GM21786 (cell line): ENCODE results near the gene CDC42BPB.

Source experiments
- ATAC-seq: cut with Tn5 transposase; IDR thresholded peaks from one replicate; pipeline ENCODE4 v1.9.1; 2021; ENCODE audit not compliant: unreplicated experiment

CDC42BPB gene

DNA sequence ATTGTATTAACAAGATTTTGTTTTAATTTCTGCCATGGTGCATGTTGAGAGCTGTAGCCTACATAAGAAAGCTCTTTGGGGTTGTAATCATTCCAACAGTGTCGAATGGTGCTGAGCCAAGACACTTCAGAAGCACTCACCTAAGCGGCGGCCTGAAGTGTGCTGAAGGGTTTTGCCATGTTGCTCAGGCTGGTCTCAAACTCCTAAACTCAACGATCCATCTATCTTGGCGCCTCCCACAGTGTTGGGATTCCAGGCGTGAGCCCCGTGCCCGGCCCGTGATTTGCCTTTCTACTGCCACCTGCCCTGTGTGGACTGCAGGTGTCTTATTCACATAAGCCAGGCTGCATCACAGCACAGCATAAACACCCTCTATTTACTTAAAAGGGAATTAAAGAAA is 86.0 kb downstream of the CDC42BPB start:
- no peak for ATAC-seq

DNA sequence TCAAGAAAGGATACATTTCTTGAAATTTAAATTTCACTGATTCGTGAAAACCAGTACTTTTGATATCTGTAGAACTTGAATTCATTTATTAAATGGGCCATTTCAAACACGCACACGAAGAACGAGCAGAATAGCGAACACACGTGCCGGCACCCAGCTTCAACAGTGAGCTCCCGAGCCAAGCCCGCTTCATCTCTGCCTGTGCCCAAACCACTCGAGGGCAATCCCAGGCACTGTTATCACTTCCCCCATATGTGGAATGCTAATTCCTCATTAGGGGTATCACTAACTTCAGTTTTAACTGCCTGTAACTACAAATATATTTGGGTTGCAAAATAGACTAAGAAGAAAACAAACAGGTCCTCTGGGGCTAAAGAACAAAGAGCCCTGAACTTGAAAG is 86.9 kb downstream of the CDC42BPB start:
- ATAC-seq: no peak

DNA sequence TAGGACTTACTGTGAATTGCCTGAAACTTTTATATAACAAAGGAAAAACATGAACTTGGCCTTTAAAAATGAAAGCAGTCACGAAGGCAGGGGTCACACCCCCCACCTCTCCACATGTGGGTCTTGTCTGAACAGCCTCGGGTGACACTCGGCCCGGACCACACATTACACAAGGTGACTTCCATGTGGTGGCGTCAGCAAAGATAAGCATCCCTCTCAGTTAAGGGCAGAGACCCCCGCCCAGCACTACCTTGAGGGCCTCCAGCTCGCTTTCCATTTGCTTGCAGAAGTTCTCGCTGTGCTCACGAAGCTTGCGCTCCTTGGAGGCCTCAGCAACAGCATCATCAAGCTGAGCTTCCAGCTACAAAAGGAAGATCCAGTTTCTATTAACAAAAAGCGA is 87.4 kb downstream of the CDC42BPB start:
- no peak for ATAC-seq

DNA sequence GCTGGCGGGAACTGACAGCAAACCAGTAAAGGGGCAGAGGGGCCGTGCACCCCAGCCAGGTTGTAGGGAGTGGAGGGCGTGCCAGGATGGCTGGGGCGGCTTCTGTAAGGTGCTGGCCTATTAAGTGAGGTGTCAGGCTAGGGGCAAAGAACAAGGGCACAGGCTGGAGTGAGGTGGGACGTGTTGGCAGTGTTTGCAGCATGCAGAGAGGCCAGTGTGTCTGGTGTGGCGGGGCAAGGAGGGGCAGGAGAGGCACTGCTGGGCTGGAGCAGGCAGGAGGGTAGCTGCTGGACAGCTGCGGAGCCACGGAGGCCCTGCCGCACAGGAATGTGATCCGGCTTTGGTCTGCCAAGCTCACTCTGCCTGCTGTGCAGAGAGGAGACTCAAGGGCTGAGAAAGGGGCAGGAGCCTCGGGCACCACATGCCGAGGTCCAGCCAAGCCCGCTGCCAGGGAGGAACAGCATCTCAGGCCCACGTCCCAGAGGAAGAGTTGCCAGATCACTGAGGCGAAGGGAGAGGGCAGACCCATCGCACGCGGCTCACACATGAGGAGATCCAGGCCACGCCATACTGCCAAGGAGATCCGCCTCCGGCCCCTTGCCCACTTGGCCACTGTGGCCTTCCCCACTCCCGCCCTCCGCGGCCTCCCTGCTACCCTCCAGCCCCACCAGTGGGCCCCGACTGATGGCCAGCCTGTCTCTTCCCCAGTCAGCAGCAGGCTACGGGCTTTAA is 88.1 kb downstream of the CDC42BPB start:
- no peak for ATAC-seq

DNA sequence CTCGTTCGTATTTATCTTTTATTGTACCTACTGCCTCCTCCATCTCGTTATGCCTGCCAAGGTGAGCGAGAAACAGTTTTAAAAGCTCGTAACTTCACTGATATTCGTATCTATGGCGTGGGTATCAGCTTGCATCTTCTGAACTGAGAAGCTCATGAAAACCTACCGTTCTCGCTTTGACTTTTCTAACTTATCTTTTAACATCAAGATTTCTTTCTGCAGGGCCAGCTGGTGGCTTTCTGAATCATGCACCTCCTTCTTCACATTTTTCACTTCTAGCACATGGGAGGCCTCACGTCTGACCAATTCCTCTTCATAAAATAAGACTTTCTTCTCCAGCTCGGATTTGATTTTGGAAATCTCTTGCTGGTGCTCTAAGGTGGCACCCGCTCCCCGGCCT is 89.0 kb downstream of the CDC42BPB start:
- ATAC-seq: no peak

DNA sequence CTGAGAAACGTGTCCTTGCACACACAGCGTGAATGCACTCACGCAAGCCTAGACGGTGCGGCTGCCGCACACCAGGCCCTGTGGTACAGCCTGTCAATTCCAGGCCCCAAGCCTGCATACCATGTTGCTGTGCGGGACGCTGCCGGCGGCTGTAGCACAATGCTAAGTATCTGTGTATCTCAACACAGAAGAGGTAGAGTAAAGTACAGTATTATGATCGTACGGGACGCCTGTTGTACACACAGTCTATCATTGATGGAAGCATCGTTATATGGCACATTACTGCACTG is 89.9 kb downstream of the CDC42BPB start:
- no peak for ATAC-seq

DNA sequence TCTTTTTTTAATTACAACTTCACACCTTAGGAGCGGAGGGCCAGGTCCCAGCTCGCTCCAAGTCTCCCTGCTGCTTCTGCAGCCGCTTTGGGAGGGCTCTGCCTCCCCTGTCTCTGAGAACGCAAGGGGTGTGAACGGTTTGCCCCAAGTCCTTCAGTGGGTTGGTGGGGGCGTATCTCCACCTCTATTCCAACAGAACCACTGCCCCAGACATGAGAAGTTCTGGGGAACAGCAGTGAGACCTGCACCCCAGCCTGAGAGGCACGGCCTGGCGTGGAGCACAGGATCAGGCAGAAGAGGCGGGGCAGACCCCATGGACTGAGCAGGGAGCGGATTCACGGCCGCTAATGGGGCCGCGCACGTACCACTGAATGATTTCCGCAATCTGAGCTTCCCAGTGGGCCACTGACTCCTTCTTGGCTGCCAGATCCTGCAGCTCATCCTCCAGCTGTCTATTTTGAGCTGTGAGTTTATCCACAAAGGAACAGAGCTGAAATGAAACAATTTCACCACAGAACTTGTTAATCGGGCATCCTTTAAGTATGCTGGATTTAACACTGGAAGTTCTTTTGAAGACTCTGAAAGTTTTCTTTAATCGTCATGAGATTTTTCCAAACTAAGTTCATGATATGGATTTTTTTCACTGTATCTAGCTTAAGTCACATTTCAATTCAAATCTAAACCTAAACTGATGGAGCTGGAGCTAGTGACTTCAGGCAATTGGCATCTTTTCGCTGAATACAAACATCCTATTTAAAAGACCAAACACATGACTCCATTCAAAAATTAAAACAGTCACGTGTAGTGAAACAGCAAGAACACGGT is 90.5 kb downstream of the CDC42BPB start:
- no peak for ATAC-seq

DNA sequence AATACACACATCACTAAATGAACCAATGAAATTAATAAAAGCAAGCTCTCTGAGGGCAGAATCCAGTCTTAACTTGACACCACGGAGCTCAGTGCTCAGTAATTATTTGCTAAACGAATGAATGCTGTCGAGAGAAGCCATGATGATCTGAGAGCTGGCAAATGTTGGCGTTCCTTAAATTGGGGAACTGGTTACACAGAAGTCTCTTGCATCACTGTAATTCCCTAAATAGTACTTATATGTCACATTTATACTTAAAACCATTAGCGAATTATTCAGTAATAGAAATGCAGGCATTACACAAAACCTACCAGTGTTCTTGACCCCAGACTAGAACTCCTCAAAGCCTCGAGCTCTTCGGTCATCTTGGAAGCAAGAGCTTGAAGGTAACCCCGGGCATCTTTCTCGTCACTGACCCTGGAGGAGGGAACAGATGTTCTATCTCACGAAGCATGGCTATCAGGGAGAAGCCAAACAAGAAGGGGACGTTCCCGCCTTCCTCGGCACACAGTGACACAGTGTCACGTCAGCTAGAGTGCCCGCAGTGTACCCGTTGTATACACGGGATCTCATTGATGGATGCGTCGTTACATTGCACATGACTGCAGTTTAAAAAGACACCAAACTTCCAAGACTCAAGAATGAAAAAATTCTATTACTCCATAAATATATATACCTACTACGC is 91.2 kb downstream of the CDC42BPB start:
- no peak for ATAC-seq

DNA sequence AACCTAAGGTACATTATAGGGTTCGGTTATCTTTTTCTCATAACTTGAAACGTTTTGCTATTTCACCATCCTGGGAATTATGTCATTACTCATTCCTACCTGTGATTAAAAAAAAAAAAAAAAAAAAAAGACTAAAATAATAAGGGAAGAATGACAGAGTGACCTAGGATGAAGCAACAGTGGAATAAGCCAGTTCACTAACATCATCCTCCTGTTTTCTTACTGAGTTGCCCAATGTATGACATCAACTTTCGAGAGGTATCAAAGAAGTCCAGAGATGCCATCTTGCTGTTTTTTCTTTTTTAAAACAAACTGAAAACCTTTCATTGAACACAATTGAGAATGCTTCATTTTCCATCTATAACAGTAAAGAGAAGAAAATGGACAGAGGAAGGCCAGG is 92.1 kb downstream of the CDC42BPB start:
- ATAC-seq: no peak

DNA sequence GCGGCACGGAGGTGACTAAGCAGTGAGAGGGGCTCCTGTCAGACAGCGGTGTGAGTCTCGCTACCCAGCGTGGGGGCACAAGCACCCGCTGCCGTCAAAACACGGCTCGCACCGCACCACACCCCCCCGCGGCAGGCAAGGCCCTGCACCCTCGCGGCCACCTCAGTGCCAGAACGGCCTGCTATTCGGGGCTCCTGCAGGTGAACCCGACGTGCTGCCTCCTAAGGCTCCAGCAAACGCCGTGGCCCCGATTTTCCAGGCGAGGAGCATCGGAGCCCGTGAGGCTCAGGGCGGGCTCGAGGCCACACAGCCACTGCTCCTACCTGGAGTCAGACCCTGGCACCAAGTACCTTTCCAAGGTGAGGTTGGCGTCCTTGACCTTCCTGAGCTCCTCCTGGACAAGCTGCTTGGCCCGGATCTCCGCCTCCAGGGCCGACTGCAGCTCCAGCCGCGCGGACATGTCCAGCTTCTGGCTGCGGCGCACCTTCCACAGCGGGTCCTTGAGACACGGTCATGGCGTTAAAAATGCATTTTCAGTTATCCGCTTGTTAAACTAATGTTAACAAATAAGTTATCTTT is 93.1 kb downstream of the CDC42BPB start:
- no peak for ATAC-seq

DNA sequence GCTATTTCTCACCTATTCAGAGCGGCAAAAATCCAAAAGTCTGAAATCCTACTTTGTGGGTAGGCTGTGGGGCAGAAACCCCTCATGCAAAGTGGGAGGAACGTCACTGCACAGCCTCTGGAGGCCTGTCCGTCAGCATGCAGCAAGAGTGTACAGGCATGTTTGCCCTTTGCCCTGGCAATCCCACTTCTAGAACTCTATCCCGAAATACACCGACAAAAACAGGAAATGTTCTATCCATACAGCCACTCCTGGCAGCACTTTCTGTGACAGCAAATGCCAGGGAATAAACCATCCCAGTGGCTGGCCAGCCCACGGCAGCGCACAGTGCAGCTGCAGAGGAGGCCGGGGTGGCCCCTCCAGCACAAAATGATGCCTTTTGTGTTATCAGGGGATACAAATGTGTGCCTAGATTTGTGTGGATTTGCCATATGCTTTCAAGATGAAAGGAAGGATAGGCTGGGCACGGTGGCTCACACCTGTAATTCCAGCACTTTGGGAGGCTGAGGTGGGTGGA is 95.2 kb downstream of the CDC42BPB start:
- ATAC-seq: no peak

DNA sequence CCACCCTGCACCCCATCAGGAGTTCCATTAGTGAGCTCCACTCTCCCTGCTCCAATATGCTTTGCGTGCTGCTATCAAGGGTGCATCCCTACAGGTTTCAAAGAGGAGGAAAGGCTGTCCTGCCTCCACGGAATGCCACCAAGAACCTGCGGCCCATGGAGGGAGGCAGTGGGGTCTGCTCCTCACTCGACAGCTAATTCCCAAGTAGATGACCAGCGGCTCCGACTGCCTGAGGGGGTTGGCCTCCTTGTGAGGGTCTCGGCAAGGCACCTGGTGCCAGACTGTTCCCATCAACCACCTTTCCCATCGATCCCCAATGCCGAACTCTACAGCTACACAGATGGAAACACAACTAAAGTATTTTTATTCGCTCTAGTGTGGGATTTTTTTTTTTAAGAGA is 98.9 kb downstream of the CDC42BPB start:
- no peak for ATAC-seq

DNA sequence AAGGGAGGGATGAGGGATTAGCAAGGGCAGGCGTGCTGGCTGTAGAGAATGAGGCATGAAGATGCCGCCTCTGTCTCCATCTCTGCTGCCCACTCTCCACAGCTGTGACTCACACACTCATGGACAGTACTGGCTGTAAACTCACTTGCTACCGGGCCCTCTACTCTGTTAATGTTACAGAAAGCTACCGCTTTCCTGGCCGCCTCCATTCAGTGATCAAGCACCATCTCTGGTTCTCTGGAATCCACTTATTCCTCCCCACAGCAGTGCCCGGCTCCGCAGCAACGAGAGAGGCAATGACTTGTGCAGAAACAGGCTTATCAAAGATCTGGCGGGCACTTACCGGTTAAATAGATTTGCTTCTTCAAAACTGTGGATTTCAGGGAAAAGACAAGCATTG is 100.1 kb downstream of the CDC42BPB start:
- ATAC-seq: no peak

DNA sequence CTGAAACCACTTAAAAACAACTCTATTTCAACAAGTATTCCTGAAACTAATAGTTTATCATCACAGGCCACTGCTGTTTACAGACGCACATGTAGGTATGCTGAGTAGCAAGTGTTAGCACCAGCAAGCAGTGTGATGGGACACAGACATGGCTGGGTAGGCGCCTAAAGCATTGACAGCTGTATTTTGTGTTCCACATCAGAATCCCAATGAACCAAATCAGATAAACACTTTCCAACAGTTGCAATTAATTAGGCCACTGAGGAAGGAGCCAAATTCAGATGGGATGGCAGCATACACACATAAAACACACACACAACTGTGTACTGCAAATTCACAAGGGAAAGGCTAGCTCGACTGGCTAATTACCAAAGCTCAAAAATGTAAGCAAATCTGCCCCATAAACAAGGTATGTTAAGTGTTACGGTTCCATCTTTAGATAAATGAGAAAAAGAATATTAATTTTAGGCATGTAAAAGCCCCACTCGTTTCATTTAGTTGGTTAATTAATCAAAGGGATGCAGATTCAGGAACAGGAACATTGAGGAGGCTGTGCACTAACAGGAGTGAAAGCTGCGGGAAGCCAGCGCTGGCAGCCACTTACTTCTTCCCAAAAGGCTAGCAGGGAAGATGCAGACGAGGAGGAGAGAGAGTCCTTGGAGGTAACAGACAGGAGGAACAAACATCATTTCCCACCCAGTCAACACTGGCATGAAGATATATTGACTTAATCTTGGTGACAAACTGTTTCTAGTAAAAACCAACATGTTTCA is 101.5 kb downstream of the CDC42BPB start:
- ATAC-seq: no peak

DNA sequence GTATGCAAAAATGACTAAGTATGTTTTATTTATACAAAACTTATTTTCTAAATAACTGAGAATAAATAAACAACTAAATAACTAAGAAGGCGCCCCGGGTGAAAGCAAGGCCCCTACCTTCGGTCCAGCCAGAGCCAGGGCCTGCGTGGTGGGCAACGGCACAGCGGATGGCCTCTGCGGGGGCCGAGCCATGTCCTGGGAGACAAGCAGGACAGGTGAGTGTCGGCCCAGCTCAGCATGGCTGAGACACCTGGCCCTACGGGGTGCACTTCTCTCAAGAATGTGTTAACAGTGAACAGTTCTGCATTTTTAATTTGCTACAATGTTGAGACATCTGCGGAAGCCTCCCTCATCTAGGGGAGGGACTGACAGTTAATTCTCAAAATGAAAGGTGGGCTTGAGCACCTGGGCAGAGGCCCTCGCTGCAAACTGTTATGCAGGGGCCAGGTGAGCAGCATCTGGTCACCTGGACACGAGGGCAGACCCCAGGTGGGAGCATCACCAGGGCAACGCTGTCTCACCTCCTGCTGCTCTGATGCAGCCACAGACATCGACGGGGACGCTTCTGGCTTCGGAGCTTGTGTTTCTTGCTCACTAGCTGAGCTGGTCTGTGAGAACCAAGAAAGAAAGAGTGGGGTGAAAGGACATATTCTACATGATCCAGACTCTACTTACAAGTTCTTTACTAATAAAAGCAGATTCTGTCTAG is 103.1 kb downstream of the CDC42BPB start:
- no peak for ATAC-seq

DNA sequence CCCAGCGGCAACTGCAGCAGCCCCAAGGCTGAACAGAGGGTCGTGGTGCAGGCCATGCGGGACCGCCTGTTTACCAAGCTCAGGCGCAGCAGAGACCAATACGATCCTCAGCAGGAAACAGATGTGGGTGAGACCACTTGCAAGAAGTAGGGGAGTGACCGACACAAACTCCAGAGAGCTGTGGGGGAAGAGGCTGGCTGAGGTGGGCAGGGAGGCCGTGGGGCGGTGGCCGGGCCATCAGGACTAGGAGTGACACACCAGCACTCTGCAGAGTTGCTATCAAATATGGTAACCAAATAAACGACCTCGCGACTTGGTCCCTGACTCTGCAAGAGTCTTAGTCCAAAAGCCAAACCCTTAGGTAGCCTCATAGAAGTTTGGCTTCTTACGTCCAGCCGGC is 104.2 kb downstream of the CDC42BPB start:
- no peak for ATAC-seq

DNA sequence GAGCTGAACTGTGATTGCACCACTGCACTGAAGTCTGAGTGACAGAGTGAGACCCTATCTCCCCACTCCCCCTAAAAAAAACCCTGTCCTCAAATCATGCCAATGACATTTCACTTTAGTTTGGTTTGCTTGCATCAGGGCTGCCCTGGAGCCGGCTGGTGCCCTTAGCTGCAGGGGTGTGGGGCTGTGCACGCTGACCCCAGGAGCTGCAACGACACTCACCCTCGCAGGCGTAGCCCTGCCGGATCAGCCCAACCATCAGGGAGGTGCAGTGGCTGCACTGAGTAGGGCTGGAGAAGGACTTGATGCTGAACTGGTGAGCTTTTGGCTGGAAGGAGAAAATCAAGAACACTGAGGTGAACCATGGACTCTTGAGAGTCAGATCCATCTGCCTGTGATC is 105.1 kb downstream of the CDC42BPB start:
- no peak for ATAC-seq

DNA sequence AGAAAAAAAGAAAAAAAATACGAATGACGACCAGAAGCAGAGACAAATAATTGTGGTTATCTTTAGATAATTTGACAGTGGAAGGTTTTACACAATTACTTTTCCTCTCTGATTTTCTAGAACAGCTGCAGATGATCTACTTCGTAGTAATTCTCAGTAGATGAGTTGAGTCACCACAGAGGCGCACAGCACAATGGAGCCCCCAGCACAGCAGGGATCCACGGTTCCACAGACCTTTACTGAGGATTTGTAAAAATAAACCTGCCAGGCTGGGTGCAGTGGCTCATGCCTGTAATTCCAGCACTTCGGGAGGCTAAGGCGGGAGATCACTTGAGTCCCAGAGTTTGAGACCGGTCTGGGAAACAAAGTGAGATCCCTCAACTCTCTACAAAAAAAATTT is 105.5 kb downstream of the CDC42BPB start:
- ATAC-seq: no peak

DNA sequence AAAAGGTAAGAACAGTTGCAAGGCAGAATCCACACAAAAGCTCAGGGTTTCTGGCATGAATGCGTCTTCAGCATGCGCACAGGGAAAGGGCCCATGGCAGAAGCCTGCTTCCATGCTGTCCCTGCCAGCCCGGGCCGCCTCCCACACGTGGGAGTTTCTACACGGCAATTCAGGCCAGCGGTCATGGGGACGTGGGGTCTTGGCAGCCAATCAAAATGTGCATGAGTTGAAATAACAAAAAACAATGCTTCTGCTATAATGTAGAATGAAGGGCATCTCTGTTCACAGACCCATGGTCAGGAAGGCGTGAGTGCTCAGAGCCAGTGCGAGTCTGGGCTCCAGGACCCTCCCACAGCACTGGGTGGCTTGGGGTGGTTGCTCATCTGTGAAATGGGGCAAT is 106.3 kb downstream of the CDC42BPB start:
- ATAC-seq: no peak

DNA sequence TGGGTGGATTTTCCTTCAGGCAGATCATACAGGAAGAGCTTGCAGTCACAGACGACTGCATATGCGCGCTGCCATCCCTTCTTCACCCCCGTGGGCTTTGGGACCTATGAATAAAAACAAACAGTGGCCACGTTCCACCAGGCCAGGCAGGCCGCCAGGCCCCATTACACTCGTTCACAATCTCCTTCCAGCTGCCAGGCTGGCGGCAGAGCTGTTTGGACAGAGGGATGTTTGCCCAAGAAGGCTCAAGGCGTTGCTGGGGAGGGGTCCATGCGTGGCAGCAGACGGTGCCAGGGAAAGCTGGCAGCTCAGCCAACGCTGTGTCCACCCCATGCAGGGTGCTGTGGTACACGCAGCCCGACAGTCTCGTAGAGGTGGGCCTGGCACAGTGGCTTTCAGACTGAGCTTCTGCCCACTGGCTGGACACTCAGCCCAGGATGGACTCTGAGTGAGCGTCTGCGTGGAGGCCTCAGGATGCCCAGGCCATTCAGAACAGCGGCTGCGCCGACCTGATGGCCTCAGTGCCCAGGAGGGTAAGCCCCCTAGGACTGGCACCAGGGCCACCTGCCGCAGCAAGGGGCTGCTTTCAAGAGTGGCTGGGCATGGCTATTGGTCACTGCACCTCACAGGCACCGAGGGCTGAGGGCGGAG is 107.4 kb downstream of the CDC42BPB start:
- ATAC-seq: no peak
